Spleen (tissue), 11 donors: Measurements from ENCODE around the gene SLC66A1. TPM values are rescaled to one million over a fixed set of nuclear protein-coding genes. Genes with fewer than 3 reads are reported as not detected.
A peak's percentile ranks its signal among the peaks of the same experiment; 100 is the strongest.

Experiments used
- DNase-seq: peaks from one replicate; pipeline ENCODE4 v3.0.0-alpha.2; 2020
- H3K27ac ChIP-seq, 8 donors: fragments of 200-600 bp; sonication (generic) in 7 of 8; 1 replicate in 4 of 8; 2 replicates in 4 of 8; pipeline versions ENCODE4 v1.5.0 to v1.8.0; 2016 to 2021; ENCODE audit warnings: inconsistent platforms in 4 of 8, mild to moderate bottlenecking in 4 of 8, moderate library complexity in 1 of 8
- H3K27me3 ChIP-seq, 7 donors: fragments of 200-600 bp; sonication (generic) in 6 of 7; replicated peaks in 1 of 7; 1 replicate in 4 of 7; 2 replicates in 3 of 7; pipeline versions ENCODE4 v1.5.0 to v1.8.0; 2016 to 2021; ENCODE audit warnings: inconsistent platforms in 3 of 7, mild to moderate bottlenecking in 1 of 7
- H3K36me3 ChIP-seq, 6 donors: fragments of 200-600 bp; sonication (generic) in 5 of 6; 1 replicate in 4 of 6; 2 replicates in 2 of 6; pipeline versions ENCODE4 v1.5.0 to v1.8.0; 2016 to 2021; ENCODE audit warnings: inconsistent platforms in 2 of 6
- H3K4me1 ChIP-seq, 6 donors: fragments of 200-600 bp; sonication (generic) in 5 of 6; 1 replicate in 3 of 6; 2 replicates in 3 of 6; pipeline versions ENCODE4 v1.5.0 to v1.8.0; 2016 to 2021; ENCODE audit warnings: inconsistent platforms in 3 of 6
- H3K4me3 ChIP-seq, 8 donors: fragments of 200-600 bp; sonication (generic) in 7 of 8; 1 replicate in 4 of 8; 2 replicates in 4 of 8; pipeline versions ENCODE4 v1.5.0 to v1.8.0; 2016 to 2021; ENCODE audit warnings: inconsistent platforms in 4 of 8, mild to moderate bottlenecking in 4 of 8, moderate library complexity in 2 of 8
- H3K9me3 ChIP-seq, 8 donors: fragments of 200-600 bp; sonication (generic) in 7 of 8; 1 replicate in 4 of 8; 2 replicates in 4 of 8; pipeline versions ENCODE4 v1.5.0 to v1.8.0; 2016 to 2021; ENCODE audit warnings: inconsistent platforms in 4 of 8
- POLR2A ChIP-seq, 3 donors: fragments of 450-650 bp; IDR thresholded peaks; one replicate each; pipeline ENCODE4 v1.5.1; 2017; ENCODE audit warnings: antibody characterized with exemption in 3 of 3, mild to moderate bottlenecking in 1 of 3
- POLR2AphosphoS5 ChIP-seq, 3 donors: sonication (generic); formaldehyde crosslinking; IDR thresholded peaks; one replicate each; pipeline ENCODE4 v1.5.1; 2017; ENCODE audit warnings: antibody characterized with exemption in 3 of 3
- WGBS, 5 donors: extraction: QIAGEN DNeasy Blood & Tissue Kit in 3 of 5; methylation state at CpG; one replicate each; pipeline versions ENCODE4 v1.1.5 to v1.1.7; 2013 to 2018; 5-methylcytosine and 5-hydroxymethylcytosine counted together
- intact Hi-C: fragments of 100-400 bp; cut with DNase I; formaldehyde crosslinking; loops from one replicate; pipeline ENCODE4 v1.15.0; 2023; ENCODE audit warnings: low total_unique reads
- polyA plus RNA-seq, 3 donors: library from polyadenylated mRNA; stranded (reverse); fragments of 200-250 nt; gene quantifications; one replicate each; pipeline ENCODE4 v1.2.1, GENCODE V29; 2013
- total RNA-seq, 7 donors: library from RNA; depleted of rRNA in 3 of 7; stranded (reverse); fragments of >200 nt in 3 of 7; fragmentation: NEBNext Ultra II Directional in 4 of 7; extraction: Animal tissue kit (Norgen Biotek cat#: 25700) in 4 of 7; gene quantifications; one replicate each; pipeline versions ENCODE4 v1.1.0 to v1.2.1, GENCODE V29; 2016 to 2021
- TF ChIP-seq, protein P1 (sequence below), 11 experiments: fragments of 200-600 bp in 7 of 11; fragments of 450-650 bp in 4 of 11; sonication (generic) in 4 of 11; IDR thresholded peaks in 8 of 11; conservative IDR thresholded peaks in 3 of 11; 1 replicate in 7 of 11; 2 replicates in 4 of 11; pipeline versions ENCODE4 v1.4.0 to v1.8.0; 2016 to 2021; ENCODE audit warnings: antibody characterized with exemption in 11 of 11, inconsistent platforms in 4 of 11, mild to moderate bottlenecking in 1 of 11
- donor health status: healthy with polysubstance abuse.
- donor health status: DM: no; HTN: no; CAD: no; lungs with moderate emphysema.
- donor health status: DM: no; HTN: no; CAD: no.
- donor health status: Bipolar disorder and iron deficiency.
- donor health status: healthy.
- donor health status: DM: no; HTN: no; CAD: no.
- donor health status: DM: yes; HTN: yes; CAD: no.

SLC66A1 gene
- total and polyA plus RNA-seq, 10 donors: 9.6 to 20.9 (median 13.9) TPM

DNA sequence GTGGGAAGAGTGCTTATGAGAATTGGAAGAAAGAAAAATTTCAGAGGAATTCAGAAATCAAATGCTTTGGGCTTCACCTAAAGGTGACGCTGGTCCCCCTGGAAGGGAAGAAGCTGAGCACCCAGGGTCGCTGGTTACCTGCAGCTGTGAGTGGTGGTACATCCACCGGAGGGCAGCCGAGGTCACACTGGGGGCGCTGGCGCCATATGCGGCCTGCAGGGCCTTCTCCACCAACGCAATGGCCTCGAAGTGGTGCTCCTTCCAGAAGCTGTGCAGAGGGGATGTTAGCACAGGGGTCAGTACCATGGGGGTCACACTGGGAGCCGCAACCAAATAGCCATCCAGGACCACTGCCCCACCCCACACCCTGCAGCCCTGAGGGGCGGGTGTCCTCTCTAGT is 6.2 kb upstream of the SLC66A1 start:
- TF ChIP-seq POLR2A (IDR thresholded peaks at IDR 0.05) (no peak), POLR2AphosphoS5 (IDR thresholded peaks at IDR 0.05) (no peak)
- TF ChIP-seq, protein P1, sequence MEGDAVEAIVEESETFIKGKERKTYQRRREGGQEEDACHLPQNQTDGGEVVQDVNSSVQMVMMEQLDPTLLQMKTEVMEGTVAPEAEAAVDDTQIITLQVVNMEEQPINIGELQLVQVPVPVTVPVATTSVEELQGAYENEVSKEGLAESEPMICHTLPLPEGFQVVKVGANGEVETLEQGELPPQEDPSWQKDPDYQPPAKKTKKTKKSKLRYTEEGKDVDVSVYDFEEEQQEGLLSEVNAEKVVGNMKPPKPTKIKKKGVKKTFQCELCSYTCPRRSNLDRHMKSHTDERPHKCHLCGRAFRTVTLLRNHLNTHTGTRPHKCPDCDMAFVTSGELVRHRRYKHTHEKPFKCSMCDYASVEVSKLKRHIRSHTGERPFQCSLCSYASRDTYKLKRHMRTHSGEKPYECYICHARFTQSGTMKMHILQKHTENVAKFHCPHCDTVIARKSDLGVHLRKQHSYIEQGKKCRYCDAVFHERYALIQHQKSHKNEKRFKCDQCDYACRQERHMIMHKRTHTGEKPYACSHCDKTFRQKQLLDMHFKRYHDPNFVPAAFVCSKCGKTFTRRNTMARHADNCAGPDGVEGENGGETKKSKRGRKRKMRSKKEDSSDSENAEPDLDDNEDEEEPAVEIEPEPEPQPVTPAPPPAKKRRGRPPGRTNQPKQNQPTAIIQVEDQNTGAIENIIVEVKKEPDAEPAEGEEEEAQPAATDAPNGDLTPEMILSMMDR (IDR thresholded peaks at IDR 0.05 in 8 of 11, conservative IDR thresholded peaks at IDR 0.05 in 3 of 11): no peak
- Histone ChIP-seq H3K36me3 (peaks cover 0 to 69% (median 59%) of the 10 kb centered on the region in 6 donors), H3K27me3 (no peaks in the 10 kb centered on the region), H3K4me3 (no peak overlapping the region), H3K9me3 (no peaks in the 10 kb centered on the region), H3K4me1 (peaks cover 2 to 15% (median 4%) of the 10 kb centered on the region in 6 donors), H3K27ac (no peak overlapping the region)
- DNase-seq: no peak
- intact Hi-C loops: no loop called here
- 86 to 98% (median 94%) methylated on average over 10 to 11 of the region's 11 CpGs for WGBS, 5 donors

GRCh38 chr1:19306941-19307340 is 5.2 kb upstream of the SLC66A1 start:
- 95 to 99% (median 96%) methylated on average over 6 of the region's 6 CpGs for WGBS, 5 donors
- no peak for DNase-seq
- intact Hi-C loops: no loop called here

GRCh38 chr1:19307794-19308508 is 4.2 kb upstream of the SLC66A1 start:
- Histone ChIP-seq H3K36me3 (peaks cover 0 to 57% (median 55%) of the 10 kb centered on the region in 6 donors), H3K27ac (no peak overlapping the region), H3K27me3 (no peaks in the 10 kb centered on the region), H3K4me3 (no peak overlapping the region), H3K4me1 (peaks cover 10 to 28% (median 19%) of the 10 kb centered on the region in 6 donors), H3K9me3 (no peaks in the 10 kb centered on the region)
- peak; percentile 56 for DNase-seq
- no peak for TF ChIP-seq POLR2A (IDR thresholded peaks at IDR 0.05)
- no peak for TF ChIP-seq POLR2AphosphoS5 (IDR thresholded peaks at IDR 0.05)
- TF ChIP-seq, protein P1 (IDR thresholded peaks at IDR 0.05 in 8 of 11, conservative IDR thresholded peaks at IDR 0.05 in 3 of 11): no peak
- 91 to 96% (median 94%) methylated on average over 7 to 10 of the region's 10 CpGs for WGBS, 5 donors
- intact Hi-C loops: no loop called here

More at GRCh38 chr1:19306941-19307340, 5.2 kb upstream of the SLC66A1 start:
- Histone ChIP-seq H3K27ac (no peak overlapping the region), H3K36me3 (peaks cover 0 to 67% (median 59%) of the 10 kb centered on the region in 6 donors), H3K4me3 (no peak overlapping the region), H3K4me1 (peaks cover 6 to 22% (median 12%) of the 10 kb centered on the region in 6 donors), H3K27me3 (no peaks in the 10 kb centered on the region), H3K9me3 (no peaks in the 10 kb centered on the region)
- TF ChIP-seq POLR2A (IDR thresholded peaks at IDR 0.05): no peak
- TF ChIP-seq, protein P1 (IDR thresholded peaks at IDR 0.05 in 8 of 11, conservative IDR thresholded peaks at IDR 0.05 in 3 of 11): no peak
- no peak for TF ChIP-seq POLR2AphosphoS5 (IDR thresholded peaks at IDR 0.05)

- intact Hi-C loops: no loop called here
- H3K4me1 ChIP-seq: peaks cover 15 to 34% (median 24%) of the 10 kb centered on the region in 6 donors
- no peaks in the 10 kb centered on the region for H3K9me3 ChIP-seq
- no peaks in the 10 kb centered on the region for H3K27me3 ChIP-seq
- TF ChIP-seq POLR2AphosphoS5 (IDR thresholded peaks at IDR 0.05) (no peak), POLR2A (IDR thresholded peaks at IDR 0.05) (no peak)
- TF ChIP-seq, protein P1 (IDR thresholded peaks at IDR 0.05 in 8 of 11, conservative IDR thresholded peaks at IDR 0.05 in 3 of 11): no peak
- 92 to 100% (median 100%) methylated on average over 3 of the region's 3 CpGs for WGBS, 5 donors
- no peak overlapping the region for H3K4me3 ChIP-seq
- no peak overlapping the region for H3K27ac ChIP-seq
- DNase-seq: no peak
- peaks cover 0 to 51% (median 49%) of the 10 kb centered on the region in 6 donors for H3K36me3 ChIP-seq
Observed at GRCh38 chr1:19308509-19308907, 3.6 kb upstream of the SLC66A1 start.
